SJSA1 (cell line): ENCODE results near the gene SYT15. TPM values are rescaled to one million over a fixed set of nuclear protein-coding genes. Genes with fewer than 3 reads are reported as not detected.
"Not testable (repeated sequence)": the region's sequence is repeated elsewhere in the genome, so short reads cannot be mapped to it uniquely, and the experiment has no call there.

Experiments used
- DNase-seq, 2 experiments: peaks; one replicate each; pipeline ENCODE4 v3.0.0-alpha.2; 2015 to 2020; ENCODE audit warnings: low spot score in 2 of 2, low read depth in 1 of 2
- H3K27ac ChIP-seq: fragments of 250-450 bp; sonication (Bioruptor Pico); 2 replicates; pipeline ENCODE4 v1.5.1; 2020; ENCODE audit warnings: mild to moderate bottlenecking, moderate library complexity
- H3K27me3 ChIP-seq: fragments of 250-450 bp; sonication (Bioruptor Pico); replicated peaks from 2 replicates; pipeline ENCODE4 v1.5.1; 2020; ENCODE audit warnings: mild to moderate bottlenecking, moderate library complexity
- H3K36me3 ChIP-seq: fragments of 250-450 bp; sonication (Bioruptor Pico); 2 replicates; pipeline ENCODE4 v1.5.1; 2020; ENCODE audit warnings: mild to moderate bottlenecking
- H3K4me1 ChIP-seq: fragments of 250-450 bp; sonication (Bioruptor Pico); replicated peaks from 2 replicates; pipeline ENCODE4 v1.6.1; 2021; ENCODE audit warnings: mild to moderate bottlenecking
- H3K4me3 ChIP-seq: fragments of 250-450 bp; sonication (Bioruptor Pico); 2 replicates; pipeline ENCODE4 v1.5.1; 2020; ENCODE audit warnings: mild to moderate bottlenecking
- H3K9me3 ChIP-seq: fragments of 250-450 bp; sonication (Bioruptor Pico); replicated peaks from 2 replicates; pipeline ENCODE4 v1.5.1; 2020; ENCODE audit warnings: mild to moderate bottlenecking
- total RNA-seq: library from RNA; depleted of rRNA; stranded (reverse); fragments of >200 nt; shearing (Covaris generic); gene quantifications from 2 replicates; pipeline ENCODE4 v1.2.3, GENCODE V29; 2014; rRNA removed

The SYT15 gene
- 5.2 and 8.6 TPM in 2 replicates for total RNA-seq

DNA sequence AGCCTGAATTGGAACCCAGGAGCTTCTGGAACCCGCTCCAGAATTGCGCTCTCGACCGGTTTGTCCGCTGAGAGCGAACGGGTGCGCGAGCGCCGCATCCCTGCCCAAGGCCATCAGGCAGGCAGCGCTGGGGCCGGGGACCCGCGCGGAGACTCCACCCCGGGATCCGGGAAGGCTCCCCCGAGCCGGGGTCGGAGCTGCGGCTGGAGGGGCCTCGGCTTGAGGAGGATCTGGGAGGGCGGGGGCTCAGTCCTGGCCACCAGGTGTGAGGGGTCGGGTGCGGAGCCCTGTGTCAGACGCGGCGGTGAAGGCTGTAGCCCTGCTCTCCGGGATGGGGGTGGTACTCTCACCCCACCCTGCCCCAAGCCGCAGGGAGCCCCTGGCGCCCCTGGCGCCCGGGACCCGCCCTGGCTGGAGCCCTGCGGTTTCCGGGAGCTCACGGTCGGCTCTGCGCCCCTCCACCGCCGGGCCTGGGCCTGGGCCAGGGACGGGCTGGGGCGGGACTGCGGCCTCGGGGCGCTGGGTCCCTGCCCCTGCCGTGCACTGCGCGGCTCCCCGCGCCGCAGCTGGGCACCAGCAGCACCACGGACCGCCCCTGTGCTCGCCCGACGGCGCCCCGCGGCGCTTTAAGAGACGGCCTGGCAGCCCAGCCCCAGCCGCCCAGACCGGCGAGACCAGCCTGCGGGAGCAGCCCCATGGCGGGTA is at the start of gene SYT15:
SYT15 (plus strand) TSS at position 655 of the 705 bp plus-strand sequence; CDS start at position 696, 41 bp downstream.
- H3K4me3 ChIP-seq, H3K9me3 ChIP-seq, DNase-seq, H3K27me3 ChIP-seq, H3K36me3 ChIP-seq, H3K27ac ChIP-seq, H3K4me1 ChIP-seq: not testable (repeated sequence)

DNA sequence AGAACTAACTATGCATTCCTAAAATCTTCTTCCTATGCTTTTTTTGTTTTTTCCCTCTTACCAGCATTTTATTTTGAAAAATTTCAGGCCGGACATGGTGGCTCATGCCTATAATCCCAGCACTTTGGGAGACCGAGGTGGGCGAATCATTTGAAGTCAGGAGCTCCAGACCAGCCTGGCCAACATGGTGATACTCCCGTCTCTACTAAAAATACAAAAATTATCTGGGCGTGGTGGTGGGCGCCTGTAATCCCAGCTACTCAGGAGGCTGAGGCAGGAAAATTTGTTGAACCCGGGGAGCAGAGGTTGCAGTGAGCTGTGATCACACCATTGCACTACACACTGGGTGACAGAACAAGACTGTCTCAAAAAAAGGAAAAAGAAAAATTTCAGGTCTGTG is 49.2 kb upstream of the SYT15 start:
- H3K27me3 ChIP-seq, H3K36me3 ChIP-seq, H3K9me3 ChIP-seq, DNase-seq, H3K4me3 ChIP-seq: not testable (repeated sequence)
- H3K27ac ChIP-seq, result peak overlapping the region; percentile 73
- peaks cover 36% of the 10 kb centered on the region for H3K4me1 ChIP-seq

DNA sequence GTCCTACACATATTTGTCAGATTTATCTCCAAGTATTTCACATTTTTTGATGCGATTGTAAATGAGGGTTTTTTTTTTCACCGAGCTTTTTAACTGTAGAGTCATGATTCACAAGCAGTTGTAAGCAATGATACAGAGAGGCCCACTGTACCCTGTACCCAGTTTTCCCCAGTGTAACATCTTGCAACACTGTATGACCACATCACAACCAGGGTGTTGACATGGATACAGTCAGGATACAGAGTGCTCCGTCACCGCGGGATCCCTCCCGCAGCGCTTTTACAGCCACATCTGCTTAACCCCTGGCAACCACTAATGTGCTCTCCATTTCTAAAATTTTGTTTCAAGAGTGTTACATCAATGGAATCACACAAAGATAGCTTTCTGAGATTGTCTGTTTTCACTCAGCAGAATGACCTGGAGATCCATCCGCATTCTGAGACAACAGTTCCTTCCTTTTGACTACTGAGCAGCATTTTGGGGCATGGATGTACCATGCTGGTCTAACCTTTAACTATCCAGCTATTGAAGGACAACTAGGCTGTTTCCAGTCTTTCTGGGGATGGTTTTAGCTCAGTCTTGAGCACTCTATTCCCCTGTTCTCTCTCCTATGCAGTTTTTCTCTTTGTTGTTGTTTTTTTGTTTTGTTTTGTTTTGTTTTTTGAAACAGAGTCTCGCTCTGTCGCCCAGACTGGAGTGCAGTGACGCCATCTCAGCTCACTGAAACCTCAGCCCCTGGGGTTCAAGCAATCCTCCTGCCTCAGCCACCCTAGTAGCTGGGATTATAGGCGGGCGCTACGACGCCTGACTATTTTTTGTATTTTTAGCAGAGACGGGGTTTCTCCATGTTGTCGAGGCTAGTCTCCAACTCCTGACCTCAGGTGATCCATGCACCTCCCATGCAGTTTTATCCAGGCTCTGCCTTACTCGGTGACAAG is 48.4 kb upstream of the SYT15 start:
- Histone ChIP-seq H3K9me3 (peaks cover 3% of the 10 kb centered on the region; the same call in 1 of the 2 replicates), H3K36me3 (no peaks in the 10 kb centered on the region), H3K27me3 (no peaks in the 10 kb centered on the region), H3K4me1 (peaks cover 36% of the 10 kb centered on the region), H3K4me3 (no peak overlapping the region), H3K27ac (peak overlapping the region; percentile 73)
- DNase-seq, result peak; percentile 73 to 78

DNA sequence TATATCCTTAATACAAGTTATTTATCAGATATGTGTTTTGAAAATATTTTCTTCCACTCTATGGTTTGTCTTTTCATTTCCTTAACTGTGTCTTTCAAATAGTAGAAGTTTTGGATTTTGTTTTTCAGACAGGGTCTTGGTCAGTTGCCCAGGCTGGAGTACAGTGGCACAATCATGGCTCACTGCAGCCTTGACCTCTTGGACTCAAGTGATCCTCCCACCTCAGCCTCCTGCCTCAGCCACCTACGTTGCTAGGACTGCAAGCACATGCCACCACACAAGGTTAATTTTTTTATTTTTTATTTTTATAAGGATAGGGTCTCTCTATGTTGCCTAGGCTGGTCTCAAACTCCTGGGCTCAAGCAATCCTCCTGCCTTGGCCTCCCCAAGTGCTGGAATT is 46.7 kb upstream of the SYT15 start:
- not testable (repeated sequence) for H3K4me3 ChIP-seq, DNase-seq, H3K27me3 ChIP-seq

DNA sequence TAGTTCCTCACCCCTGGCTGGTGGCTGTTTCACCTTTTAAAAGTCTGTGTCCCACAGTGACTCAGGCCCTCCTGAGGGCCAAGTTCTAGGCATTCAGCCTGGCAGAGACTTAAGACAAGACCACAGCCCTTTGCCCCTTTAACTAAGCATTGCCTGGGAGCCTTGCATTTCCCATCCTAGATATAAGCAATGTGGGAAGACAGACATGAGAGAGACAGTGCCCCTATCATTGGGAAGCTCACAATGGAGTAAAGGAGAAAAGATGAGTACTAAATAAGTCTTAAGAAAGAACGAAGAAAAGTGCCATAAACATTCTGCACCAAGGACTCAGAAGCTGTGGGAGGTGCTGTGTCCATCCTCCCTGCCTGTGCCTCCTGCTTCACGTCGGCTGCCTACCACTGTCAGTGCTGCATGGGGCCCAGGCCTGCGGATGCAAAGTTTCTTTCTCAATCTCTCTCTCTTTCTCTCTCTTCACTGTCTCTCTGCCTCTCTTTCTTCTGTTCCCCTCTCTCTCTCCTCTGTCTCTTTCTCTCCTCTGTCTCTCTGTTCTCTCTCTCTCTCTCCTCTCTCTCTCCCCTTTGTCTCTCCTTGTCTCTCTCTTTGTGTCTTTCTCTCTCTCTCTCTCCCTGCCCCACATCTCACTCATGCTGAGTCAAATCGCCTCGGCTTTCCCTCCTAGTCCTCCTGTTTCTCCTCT is 44.0 kb upstream of the SYT15 start:
- H3K36me3 ChIP-seq, result no peaks in the 10 kb centered on the region
- H3K9me3 ChIP-seq, result no peaks in the 10 kb centered on the region
- peak in 1 of 2 experiments; percentile 56 for DNase-seq
- no peaks in the 10 kb centered on the region for H3K27me3 ChIP-seq
- peak overlapping the region; percentile 5; the same call in 1 of the 2 replicates for H3K27ac ChIP-seq
- H3K4me3 ChIP-seq, result no peak overlapping the region
- peaks cover 57% of the 10 kb centered on the region for H3K4me1 ChIP-seq

More for the DNA sequence above, 46.7 kb upstream of the SYT15 start:
- not testable (repeated sequence) for H3K9me3 ChIP-seq, H3K27ac ChIP-seq, H3K36me3 ChIP-seq
- H3K4me1 ChIP-seq, result peaks cover 34% of the 10 kb centered on the region

DNA sequence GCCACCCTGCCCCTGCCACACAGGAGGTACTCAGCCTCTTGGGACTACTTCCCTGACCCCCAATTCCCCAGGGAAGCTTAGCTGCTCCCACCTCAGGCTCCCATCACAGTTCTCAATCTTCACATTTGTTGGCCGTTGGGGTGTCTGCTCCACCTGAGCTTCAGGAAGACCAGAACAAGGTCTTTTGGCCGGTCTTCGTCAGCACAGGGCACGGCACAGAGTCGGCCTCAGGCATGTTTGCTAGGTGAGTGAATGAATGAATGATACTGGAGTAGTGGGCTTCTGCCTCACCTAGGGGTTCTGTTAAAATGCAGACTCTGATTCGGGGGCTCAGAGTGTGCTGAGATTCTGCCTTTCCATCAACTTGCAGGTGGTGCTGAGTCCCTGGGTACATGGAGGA is 42.8 kb upstream of the SYT15 start:
- no peak overlapping the region for H3K4me3 ChIP-seq
- H3K27me3 ChIP-seq, result no peaks in the 10 kb centered on the region
- H3K9me3 ChIP-seq, result no peaks in the 10 kb centered on the region
- no peak for DNase-seq
- no peak overlapping the region for H3K27ac ChIP-seq
- H3K4me1 ChIP-seq, result peaks cover 58% of the 10 kb centered on the region
- H3K36me3 ChIP-seq, result 0 out of 2 replicates have a peak, but pooled peaks cover 2% of the 10 kb centered on the region

DNA sequence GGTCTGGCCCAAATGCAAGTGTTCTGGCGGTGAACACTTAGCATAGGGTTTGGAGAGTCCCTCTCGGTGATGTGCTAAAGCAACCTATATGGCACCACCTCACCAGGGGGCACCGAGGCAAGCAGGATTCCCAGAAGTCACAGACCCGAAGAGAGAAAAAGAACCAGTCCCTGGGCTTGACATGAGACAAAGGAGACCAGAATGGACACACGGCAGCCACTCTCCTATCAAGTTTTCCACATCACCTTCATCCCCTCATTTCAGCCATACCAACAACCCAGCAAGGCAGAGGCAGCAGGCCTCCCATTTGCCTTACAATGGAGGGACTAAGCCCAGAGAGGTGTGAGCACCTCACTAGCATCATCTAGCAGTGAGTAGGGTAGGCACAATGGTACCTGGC is 42.1 kb upstream of the SYT15 start:
- Histone ChIP-seq H3K4me3 (no peak overlapping the region), H3K27me3 (no peaks in the 10 kb centered on the region), H3K9me3 (no peaks in the 10 kb centered on the region), H3K4me1 (peaks cover 60% of the 10 kb centered on the region), H3K36me3 (0 out of 2 replicates have a peak, but pooled peaks cover 2% of the 10 kb centered on the region), H3K27ac (no peak overlapping the region)
- DNase-seq, result no peak

DNA sequence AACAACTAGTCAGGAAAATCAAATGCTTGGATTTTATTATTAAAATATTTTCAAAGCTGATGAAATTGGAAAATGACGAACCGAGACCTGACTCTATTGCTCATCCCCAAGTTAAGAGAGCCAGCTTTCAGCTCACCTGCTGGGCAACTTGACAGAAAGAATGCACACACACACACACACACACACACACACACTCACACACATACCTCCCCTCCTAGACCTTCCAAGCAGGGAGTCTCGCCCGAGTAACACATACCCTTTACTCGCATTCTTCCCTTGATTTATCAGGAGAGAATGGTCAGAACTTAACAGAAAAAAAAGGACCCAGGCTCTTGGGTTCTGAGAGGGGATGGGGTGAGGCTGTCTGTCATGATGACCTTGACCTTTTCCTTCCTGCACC is 41.6 kb upstream of the SYT15 start:
- Histone ChIP-seq H3K9me3 (no peaks in the 10 kb centered on the region), H3K27me3 (no peaks in the 10 kb centered on the region), H3K4me3 (no peak overlapping the region), H3K36me3 (peaks cover 7% of the 10 kb centered on the region), H3K4me1 (peaks cover 65% of the 10 kb centered on the region), H3K27ac (peak overlapping the region; percentile 98)
- no peak for DNase-seq

DNA sequence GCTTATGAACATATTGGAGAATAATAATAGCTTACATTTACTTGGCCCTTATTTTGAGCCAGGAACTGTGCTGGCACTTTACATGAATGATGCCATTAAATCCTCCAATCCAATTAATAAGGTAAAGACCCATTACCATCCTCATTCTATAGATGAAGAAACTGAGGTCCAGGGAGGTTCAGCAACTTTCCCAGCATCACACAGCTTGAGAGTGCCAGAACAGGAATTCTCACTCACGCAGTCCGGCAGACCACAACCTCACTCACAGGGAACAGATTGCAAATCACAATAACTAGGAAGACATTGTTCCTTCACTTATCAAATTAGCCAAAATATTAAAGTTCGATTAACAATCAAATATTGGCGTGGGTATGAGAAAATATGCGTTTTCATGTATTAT is 40.8 kb upstream of the SYT15 start:
- Histone ChIP-seq H3K36me3 (peaks cover 16% of the 10 kb centered on the region), H3K4me3 (no peak overlapping the region), H3K27me3 (no peaks in the 10 kb centered on the region), H3K9me3 (no peaks in the 10 kb centered on the region), H3K27ac (peak overlapping the region; percentile 98), H3K4me1 (peaks cover 74% of the 10 kb centered on the region)
- DNase-seq, result no peak

DNA sequence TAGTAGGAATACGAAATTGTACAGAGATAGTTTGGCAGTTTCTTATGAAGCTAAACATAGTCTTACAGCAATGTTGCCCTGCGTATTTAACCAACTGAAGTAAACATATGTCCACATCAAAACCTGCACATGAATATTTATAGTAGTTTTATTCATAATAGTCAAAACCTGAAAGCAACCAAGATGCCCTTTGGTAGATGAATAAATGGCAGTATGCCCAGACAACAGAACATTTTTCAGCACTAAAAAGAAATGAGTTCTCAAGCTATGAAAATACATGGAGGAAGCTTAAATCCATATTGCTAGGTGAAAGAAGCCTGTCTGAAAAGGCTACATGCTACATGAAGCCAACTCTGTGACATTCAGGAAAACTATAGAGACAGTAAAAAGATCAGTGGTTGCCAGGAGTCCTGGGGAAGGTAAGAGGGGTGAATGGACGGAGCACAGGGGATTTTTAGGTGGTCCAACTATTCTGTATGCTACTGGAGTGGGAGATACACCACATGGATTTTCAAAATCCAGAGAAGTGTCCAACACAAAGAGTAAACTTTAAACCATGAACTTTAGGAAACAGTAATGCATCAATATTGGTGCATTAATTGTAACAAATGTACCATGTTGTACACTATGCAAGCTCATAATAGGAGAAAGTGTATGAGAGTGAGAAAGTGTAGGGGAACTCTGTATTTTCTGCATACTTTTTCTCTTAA is 40.1 kb upstream of the SYT15 start:
- H3K4me1 ChIP-seq, result peaks cover 72% of the 10 kb centered on the region
- H3K27me3 ChIP-seq, result no peaks in the 10 kb centered on the region
- peak overlapping the region; percentile 98 for H3K27ac ChIP-seq
- H3K9me3 ChIP-seq, result no peaks in the 10 kb centered on the region
- peak in 1 of 2 experiments; percentile 54 for DNase-seq
- peaks cover 21% of the 10 kb centered on the region for H3K36me3 ChIP-seq
- H3K4me3 ChIP-seq, result no peak overlapping the region

DNA sequence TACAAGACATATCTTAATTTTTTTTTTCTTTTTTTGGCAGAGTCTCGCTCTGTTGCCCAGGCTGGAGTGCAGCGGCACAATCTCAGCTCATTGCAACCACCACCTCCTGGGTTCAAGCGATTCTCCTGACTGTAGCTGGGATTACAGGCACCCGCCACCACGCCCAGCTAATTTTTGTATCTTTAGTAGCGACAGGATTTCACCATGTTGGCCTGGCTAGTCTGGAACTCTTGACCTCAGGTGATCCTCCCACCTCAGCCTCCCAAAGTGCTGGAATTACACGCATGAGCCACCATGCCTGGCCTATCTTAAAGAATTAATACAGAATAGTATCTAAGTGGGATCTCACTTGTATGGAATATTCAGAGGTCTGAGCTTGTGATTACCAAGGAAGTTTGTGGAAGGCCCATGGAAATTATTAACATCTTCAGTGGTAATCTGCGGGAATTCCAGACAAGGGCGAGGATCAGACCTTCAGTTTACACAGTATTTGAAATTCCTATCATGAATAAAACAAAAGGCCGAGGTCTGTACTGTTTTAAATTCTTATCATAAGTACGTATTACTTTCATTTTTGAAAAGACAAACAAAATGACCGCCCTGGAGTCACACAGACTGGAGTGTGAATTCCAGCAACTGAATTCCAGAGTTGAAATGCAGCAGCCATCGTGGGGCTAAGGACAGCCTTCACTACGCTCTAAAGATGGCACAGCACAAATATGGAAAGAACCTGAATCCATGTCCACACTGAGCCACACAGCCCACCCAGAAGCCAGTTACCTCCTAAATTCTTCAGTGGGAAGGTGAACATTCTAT is 39.1 kb upstream of the SYT15 start:
- DNase-seq, result peak; percentile 97 to 99
- H3K36me3 ChIP-seq, result peaks cover 30% of the 10 kb centered on the region
- H3K27me3 ChIP-seq, result no peaks in the 10 kb centered on the region
- H3K27ac ChIP-seq, result peak overlapping the region; percentile 98
- no peaks in the 10 kb centered on the region for H3K9me3 ChIP-seq
- H3K4me3 ChIP-seq, result peak overlapping the region; percentile 36
- H3K4me1 ChIP-seq, result peaks cover 70% of the 10 kb centered on the region

DNA sequence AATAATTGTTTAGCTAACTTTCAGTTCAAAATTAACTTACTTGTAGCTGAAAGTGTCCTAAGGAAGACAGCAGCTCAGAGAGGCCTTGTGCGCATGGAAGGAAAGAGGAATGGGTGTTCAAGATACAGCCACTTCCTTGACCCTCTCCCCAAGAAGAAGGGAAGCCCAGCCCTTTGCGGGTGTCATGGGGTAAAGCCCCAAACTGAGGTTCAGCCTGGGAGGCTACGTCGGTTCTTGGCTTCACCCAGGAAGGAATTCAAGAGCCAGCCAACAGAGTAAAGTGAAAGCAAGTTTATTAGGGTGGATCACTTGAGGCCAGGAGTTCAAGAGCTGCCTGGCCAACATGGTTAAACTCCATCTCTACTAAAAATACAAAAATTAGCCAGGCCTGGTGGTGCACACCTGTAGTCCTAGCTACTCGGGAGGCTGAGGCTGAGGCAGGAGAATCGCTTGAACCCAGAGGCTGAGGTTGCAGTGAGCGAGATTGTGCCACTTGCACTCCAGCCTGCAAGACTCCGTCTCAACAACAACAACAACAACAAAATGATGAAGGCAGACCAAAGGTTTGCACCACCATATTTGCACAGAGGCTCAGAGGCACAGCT is 38.4 kb upstream of the SYT15 start:
- no peaks in the 10 kb centered on the region for H3K9me3 ChIP-seq
- peaks cover 37% of the 10 kb centered on the region for H3K36me3 ChIP-seq
- no peaks in the 10 kb centered on the region for H3K27me3 ChIP-seq
- DNase-seq, result no peak
- peak overlapping the region; percentile 36 for H3K4me3 ChIP-seq
- H3K4me1 ChIP-seq, result peaks cover 64% of the 10 kb centered on the region
- peak overlapping the region; percentile 98 for H3K27ac ChIP-seq
